HK-2 (cell line): ENCODE data around the gene ICE1.
"Not testable (repeated sequence)": the region's sequence is repeated elsewhere in the genome, so short reads cannot be mapped to it uniquely, and the experiment has no call there.

ENCODE experiments used
- DNase-seq: peaks from one replicate; pipeline ENCODE4 v3.0.0-alpha.2; 2018; ENCODE audit not compliant: unreplicated experiment

The ICE1 gene, protein sequence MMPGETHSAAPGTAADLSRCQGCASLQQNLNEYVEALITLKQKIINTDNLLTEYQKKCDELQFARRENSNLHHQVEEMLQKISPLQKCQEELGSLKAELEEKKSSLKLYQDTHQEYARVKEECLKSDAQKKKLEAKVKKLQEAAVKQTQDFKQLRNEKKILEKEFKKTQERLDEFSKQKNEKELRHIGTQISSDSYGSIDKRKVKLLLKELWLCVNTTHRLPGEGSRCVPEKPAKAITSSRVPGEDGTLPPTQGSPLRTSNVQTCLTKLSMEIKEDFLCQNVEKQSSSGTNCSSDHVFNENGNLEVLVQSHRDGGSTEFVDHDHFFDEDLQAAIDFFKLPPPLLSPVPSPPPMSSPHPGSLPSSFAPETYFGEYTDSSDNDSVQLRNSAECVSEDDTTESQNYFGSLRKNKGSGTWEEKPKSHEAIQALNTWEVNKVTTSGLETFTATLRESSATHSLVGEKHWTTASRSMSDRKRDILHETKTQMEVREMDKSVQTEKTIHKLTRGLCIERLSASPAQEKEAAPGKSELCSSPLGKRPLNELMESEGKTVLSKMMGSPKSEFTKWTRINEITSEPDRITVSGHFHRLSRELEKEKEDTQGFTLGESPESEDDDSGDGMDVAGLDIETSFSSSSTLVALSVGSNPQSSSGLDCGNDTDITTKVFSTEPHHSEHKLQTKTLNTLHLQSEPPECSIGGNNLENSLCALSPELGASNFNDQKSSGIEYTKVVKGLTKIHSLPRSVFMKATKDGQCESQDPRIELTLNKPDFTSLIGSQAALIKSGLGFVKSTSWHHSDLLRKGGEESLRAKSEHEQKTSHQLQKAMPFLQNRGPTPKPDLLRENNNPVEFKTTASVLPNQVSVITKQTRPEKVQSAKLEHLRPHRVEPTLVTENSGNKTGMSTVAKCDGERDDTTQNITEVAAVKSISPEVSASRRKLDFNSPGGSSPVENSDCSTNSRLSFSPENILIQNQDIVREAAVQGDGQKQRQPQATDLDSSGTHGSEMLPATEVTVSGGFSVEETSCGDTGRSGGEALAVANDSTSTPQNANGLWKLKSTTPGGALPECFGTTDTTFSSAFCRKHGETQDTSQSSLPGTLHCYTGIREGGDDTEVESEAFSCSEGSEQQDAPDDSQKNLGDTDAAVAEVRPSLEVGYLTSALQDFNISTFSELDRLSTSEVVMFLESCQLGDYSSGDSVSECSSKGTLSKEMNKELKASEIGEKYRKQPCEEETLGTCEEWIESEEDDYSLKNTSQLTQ (N-terminal part only)

DNA sequence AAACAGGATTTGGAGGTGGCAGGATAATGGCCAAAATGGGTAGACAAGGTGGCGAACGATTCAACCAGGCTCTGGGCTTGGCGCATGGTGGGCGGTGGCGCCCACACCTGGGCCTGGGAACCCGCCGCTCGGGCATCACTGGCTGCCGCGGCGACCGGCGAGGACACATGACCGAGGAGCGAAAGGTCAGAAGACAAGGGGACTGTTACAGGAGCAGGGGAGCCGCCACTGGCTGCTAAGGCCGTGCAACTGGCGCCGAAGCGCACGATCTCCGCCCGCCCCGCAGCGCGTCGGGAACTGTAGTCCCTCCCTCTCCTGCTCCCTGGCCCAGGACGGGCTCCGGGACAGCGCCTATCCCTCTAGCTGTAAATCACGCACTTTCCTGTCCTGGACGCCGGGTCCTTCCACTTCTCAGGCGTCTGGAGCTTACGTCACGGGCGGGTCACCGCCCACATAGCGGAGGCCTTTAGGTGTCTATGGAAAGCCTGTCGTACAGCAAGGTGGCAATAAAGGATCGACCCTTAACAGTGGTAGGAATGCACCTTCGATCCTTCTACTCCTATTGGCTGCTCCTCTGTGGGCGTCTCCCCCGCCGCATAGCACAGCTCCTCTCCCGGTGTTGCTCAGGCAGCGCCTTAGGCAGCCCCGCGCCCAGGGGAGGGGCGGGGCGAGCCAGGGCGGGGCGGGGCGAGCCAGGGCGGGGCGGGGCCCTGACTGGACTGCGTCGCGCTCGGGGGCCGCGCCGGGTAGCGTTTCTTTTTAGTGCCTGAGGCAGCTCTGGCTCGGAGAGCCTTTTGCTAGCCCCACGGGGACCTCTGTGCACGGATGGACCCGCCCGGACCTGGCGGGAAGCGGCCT, at the start of gene ICE1:
Gene ICE1, plus strand, starts transcription at position 717 of the 858 bp plus-strand sequence. CDS start 239 bp downstream, outside the sequence.
- peak; percentile 96 for DNase-seq

DNA sequence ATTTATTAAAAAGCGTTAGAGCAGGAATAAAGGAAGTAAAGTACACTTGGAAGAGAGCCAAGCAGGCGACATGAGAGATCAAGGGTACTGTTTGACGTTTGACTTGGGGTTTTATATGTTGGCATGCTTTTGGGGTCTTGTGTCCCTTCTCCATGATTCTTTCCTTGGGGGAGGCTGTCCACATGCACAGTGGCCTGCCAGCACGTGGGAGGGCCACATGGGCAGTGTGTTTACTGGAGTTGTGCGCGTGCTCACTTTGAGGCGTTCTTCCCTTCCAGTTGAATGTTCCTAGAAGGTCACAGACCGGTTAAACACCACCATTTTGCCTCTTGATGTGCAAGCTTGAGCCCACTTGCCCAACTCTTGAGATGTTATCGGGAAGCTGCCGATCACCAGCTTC, 49.5 kb upstream of the ICE1 start:
- DNase-seq = no peak

DNA sequence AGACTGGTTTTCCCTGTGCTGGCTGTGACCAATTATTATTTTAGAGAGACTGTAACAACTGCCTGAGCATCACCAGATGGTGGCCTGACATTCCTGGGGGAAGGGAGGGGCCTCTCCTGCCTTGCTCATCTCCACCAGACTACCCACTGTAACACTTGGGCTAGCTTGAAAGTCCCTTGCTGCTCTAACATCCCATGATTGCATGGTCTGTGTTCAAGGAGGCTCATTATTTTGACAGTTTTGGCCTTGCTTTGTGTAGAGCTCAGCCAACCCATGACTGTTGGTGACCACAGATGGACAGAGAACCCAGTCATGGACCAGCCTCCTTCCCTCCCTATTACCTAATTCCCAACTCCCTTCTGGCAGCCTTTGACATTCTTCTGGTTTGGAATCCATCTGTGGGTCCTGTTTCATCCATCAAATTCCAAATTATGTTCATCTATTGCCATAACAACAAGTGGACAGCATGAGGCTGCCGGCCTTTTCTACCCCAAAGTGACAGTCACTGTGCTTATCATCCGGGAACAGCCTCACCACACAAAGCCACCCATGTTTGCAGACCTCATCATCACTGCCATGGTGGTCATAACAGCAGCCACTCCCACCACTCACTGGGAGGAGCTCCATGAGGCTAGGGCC, 49.0 kb upstream of the ICE1 start:
- DNase-seq = no peak

DNA sequence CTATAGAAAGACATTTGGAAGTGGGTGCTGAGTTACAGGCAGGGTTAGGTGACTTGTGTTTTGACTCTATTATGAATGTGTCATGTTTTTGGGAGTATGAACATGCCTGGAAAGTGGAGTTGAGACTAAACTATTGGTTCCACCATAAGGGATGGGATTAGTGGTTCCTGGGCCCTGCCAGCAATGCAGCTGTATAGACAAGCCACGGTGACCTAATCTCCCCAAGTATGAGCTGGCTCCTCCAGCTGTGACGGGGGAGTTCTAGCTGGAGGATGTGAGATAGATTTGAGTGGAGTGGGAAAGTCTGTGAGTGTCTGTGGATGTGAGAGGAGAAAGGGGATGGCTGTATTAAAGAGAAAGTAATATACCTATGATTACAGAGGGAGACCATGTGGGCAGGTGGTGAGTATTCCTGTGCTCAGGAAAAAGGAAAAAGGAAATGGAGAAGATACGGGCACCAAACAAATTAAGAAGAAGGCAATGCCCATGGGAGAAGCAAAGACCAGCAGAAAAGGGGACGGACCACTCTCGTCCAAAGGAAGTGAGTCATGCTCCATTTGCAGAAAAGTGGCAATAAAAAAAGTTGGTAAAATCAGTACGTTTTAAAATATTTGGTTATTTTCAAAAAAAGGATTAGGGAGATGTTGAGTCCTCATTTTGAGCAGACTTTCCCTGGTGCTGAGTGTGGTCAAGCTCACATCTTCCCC, 48.3 kb upstream of the ICE1 start:
- DNase-seq = no peak

DNA sequence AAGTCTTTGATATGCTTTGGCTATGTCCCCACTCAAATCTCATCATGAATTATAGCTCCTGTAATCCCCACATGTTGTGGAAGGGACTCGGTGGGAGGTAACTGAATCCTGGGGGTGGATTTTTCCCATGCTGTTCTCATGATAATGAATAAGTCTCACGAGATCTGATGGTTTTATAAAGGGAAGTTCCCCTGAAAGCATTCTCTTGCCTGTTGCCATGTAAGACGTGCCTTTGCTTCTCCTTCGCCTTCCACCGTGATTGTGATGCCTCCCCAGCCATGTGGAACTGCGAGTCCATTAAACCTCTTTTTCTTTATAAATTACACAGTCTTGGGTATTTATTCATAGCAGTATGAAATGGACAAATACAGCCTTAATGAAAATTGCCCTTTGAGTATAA, 44.7 kb upstream of the ICE1 start:
- DNase-seq = no peak

DNA sequence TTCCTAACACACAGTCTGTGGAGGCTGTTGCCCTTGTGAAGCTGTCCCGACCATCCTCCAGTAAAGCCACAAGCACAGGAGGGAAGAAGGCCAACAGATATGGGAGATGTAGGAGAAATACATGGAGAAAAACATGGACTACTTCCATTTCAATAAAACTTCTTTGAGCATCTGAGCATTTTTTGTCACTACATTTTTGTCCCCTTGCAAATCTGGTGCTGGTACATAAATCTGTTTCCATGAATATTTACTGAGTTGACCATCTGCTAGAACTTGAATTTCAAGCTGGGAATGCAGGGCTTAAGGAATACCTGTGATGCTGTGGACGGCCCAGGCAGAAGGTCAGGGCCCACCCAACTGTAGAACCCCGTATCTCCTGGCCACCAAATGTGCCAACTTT, 43.9 kb upstream of the ICE1 start:
- DNase-seq = no peak

DNA sequence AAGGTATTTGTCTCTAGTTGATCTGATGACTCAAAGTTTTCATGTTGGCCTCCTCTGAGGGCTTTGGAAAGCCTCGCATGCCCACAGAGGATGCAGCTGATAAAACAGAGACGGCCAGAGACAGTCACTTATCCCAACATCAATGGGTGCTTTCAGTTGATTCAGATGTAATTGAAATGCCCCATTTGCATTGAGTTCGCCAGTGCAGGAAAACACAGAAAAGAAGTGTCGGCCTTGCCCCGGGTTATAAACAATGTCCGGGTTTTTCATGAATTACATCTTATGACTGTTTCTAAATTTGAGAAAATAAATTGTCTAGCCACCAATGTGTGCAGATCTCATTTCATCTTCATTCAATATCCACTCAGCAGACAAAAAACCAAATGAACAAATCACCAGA, 42.2 kb upstream of the ICE1 start:
- DNase-seq = no peak

DNA sequence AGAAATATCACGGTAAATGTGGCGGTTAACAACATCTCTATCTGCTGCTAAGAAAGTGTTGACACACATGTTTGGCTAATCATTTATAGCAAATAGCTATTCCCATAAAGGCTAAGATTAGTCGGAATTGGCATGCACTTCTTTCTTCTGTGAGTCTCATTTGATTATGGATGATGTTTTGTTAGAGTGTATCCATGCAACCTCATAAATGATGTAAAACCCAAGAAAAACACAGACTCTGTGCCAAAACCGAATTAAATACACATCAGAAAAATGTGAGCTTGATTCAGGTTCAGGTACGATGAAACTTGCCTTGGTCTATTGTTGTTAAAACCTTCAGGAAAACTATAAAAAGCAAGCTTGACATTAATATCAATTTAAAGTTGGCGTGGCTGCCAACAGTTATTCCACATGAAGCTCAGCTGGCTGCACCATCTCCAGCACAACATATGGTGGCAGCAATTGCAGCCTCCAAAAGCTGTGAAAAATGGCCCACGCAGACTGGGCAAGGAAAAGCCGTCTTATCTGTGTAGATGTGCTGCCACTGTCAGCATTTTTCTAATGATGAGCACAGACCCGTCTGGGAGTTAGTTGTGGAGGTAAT, 41.1 kb upstream of the ICE1 start:
- DNase-seq = no peak

DNA sequence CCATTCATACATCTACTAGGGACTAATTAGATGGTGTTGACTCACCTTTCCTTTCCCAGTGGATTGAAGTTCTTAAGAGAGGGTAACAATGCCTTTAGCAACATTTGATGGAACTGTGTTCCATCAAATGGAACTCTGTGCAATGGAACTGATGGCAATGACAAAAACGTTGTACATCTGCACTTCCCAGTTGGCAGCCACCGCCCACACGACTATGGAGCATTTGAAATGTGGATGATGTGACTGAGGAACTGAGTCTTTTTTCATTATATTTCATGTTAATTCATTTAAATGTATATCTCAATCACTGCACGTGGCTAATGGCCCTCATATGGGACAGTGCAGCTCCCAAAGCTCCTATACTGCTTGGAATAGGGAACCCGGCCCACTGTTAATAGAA, 39.0 kb upstream of the ICE1 start:
- no peak for DNase-seq

DNA sequence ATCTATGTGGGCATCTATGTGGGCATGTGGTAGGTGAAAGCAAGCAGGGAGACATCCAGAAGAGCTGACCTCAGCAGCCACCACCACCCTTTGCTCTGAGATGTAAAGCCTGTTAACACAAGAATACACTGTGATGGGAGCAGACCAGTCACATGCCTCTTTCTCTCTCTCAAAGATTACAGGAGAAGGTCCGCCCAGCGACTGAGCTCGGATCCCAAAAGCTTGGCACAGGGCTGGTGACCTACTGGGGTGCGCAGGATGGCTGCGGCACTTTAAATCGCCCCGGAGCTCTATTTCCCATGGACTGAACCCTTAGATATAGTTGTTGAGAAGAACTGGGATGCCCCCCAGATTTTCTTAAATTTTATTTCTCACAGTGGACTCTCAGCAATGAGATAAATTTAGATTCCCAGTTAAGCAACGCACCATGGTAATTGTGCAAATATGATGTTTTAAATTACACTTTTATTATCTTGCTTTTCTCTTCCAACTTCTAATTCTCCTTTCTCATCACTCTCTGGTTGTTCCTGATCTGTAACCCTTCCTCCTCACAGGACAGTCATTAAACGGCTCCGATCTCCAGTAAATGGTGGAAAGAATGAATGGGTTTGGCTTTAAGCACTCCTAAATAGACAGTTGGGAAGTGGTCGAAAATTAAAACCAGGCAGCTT, 37.7 kb upstream of the ICE1 start:
- no peak for DNase-seq

DNA sequence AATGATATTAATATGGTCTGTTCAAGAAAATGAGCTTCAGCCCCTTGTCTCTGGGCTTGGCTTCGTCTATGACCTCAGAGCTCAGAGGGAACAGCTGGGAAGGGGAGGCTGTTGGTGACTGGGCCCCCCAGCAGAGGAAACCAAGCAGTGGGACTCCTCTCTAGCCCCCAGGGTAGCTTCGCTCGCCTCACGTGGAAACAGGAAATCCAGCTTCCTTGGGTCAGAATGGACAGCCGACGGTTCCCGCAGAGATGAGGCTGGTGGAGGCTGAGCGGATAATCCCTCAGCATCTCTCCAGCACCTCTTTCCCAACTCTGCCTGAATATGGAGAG, 37.2 kb upstream of the ICE1 start:
- no peak for DNase-seq

DNA sequence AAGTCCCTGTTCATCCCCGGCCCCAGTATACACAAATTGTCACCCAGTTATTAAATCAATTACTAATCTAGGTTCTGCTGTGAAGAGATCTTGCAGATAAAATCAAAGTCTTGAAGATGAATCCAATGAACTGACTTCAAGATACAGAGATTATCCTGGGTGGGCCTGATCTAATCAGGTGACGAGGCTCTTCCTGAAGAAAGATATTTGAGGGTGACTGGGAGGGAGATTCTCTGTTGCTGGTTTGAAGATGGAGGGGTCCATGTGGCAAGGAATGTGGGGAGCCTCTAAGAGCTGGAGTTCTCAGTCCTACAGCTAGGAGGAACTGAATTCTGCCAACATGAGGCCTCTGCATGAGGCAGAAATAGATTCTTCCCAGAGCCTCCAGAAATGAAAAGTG, 36.1 kb upstream of the ICE1 start:
- DNase-seq = no peak

DNA sequence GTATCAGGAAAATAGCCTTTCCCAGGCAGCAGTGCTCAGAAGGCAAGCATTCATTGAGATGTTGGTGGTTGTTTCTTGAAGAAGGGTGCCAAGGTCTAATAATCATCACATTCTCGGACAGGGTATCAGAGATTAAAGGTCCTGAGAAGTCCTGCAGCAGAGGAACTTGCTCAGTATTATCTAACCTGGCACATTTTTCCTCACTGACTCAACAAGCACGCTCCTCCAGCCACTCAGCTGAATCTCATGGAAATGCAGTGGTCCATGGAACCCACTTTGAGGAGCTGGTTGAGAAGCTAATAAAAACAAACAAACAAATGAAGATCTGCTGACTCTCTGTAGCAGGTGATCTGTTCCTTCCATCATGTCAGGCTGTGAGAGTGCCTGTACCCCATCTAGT, 35.3 kb upstream of the ICE1 start:
- no peak for DNase-seq

DNA sequence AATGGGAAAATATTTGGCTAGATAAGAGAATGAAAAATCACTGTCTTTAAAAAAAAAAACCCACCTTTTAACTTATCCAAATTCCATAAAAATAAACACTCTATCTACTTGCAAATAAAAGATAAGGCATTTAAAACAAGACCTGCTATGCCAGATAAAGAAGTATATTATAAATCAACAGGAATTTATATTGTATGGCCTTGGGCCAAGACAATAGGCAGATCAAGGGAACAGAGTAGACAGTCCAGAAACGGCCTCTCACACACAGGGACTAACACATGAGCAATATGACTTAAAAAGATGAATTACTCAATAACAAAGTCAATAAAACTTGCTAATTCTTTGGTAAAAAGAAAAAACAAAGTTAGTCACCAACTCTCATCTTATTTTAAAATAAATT, 34.7 kb upstream of the ICE1 start:
- no peak for DNase-seq

DNA sequence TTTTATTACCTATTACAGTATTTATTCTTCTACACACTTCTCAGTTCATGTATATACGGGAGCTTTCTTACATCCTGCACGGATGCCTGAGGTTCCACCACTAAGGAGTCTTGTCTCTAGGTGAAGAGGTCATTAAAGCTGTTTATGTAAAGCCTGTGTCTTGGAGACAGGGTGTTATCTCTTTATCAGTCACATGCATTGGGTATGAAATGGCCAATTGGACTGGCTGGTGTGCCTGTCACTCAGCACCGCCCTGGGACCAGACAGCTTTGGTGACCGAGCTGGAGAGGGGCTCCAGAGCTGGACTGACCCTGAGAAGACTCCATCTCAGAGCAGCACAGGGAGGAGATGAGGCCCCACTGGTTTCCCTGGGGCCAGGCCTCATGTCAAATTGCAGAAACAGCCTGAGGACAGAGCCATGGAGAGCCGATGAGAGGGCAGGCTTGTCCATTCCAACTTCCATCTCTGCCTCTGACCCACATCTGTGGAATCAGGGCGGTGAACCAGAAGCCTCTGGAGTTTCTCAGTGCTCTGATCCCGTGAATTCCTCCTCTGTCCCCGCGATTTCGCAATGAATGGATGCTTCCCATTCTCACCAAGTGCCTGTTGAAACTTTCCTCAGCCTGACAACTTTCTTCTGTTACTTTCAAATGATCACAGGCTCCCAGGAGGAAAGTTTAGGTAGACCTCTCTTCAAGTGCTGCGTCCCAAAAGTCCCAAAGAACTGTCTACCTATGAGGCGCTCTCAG, 32.2 kb upstream of the ICE1 start:
- DNase-seq = not testable (repeated sequence)

DNA sequence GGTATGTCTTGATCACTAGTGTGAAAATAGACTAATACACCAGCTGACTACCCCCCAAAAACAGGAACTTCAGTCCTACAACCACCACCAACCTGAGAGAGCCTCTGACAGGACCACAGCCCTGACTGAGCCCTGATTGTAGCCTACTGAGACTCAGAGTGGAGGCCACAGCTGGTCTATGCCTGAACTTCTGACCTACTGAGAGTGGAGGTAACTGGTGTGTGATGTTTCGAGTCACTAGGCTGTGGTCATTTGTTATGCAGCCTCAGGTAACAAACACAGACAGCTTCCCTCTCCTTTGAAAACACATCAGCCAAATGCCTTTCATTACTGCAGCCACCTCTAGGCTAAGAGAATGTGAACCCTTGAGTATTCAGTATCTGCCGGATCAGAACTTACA, 30.0 kb upstream of the ICE1 start:
- DNase-seq = not testable (repeated sequence)

DNA sequence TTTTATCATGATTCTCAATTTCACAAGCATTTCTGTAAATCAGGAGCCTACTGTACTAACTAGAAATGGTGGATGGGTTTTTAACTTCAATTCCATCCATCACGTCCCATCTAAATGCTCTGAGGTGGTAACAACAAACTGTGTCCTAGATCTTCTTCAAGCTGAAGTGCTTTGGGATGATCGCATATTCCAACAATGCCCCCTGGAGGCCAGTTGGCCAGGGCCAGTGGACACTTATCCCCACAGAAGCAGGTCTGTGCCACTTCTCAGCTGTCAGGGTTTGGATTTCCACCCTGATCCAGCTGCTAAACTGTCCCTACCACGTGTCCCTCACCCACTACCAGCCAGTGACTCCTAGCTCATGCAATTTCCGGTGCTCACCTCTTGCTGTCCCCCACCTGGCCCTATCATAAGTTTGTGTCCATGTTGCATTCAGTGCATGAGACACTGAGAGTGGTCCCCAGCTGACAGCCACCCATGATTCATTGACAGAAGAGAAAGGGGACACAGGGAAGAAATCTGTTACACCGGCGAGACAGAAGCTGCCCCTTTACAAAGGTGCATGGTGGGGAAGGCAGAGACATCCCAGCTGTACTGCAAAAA, 28.0 kb upstream of the ICE1 start:
- peak; percentile 49 for DNase-seq

DNA sequence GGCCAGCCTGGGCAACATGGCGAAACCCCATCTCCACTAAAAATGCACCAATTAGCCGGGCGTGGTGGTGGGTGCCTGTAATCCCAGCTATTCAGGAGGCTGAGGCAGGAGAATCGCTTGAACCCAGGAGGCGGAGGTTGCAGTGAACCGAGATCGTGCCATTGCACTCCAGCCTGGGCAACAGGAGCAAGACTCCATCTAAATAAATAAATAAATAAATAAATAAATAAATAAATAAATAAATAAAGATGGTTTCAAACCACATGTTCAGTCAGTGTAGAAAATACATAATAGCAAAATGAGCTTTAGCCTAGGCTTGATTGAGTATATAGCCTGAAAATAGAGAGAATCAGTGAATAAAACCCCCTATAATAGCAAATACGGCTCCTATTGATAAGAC, 27.4 kb upstream of the ICE1 start:
- not testable (repeated sequence) for DNase-seq
